ENCODE results near the gene DCST2.
A peak's percentile ranks its signal among the peaks of the same experiment; 100 is the strongest.

DCST2 gene

GRCh38 chr1:155081472-155082300 lies 48.1 kb upstream of the DCST2 start:
- Histone ChIP-seq H3K4me2 (ENCODE audit: low read depth, low read length, poor library complexity, severe bottlenecking) (no peak overlapping the region), H3F3A (ENCODE audit: insufficient read depth) (no peaks in the 10 kb centered on the region), H3K36me3 (ENCODE audit: low read length) (no peaks in the 10 kb centered on the region), H3K79me2 (ENCODE audit: insufficient read depth, low read length) (no peaks in the 10 kb centered on the region), H4K20me1 (ENCODE audit: low read depth, low read length) (no peaks in the 10 kb centered on the region), H3K27ac (ENCODE audit: low read depth, low read length) (no peak overlapping the region), H3K27me3 (ENCODE audit: low read length) (no peaks in the 10 kb centered on the region), H3K9me3 (ENCODE audit: insufficient read depth, low read length) (no peaks in the 10 kb centered on the region), H3K9me2 (replicated peaks; ENCODE audit: insufficient read depth, low read length) (no peaks in the 10 kb centered on the region), H3K4me3 (ENCODE audit: insufficient read depth, low read length, poor library complexity, severe bottlenecking) (no peak overlapping the region), H2AFZ (ENCODE audit: low read depth, low read length, severe bottlenecking) (no peak overlapping the region), H3K9ac (ENCODE audit: low read length) (no peak overlapping the region)
- TF ChIP-seq EZH2phosphoT487 (conservative IDR thresholded peaks at IDR 0.05; ENCODE audit: low read length): 0 out of 2 replicates have a peak, but pooled peaks have one; percentile 70
- no peak for TF ChIP-seq CTCF (IDR thresholded peaks at IDR 0.05; ENCODE audit: insufficient read depth, low read length, poor library complexity, severe bottlenecking)

- Histone ChIP-seq H3K36me3 (ENCODE audit: low read length) (no peaks in the 10 kb centered on the region), H3K9me3 (ENCODE audit: insufficient read depth, low read length) (no peaks in the 10 kb centered on the region), H3K4me2 (ENCODE audit: low read depth, low read length, poor library complexity, severe bottlenecking) (peak overlapping the region; percentile 31), H3K9me2 (replicated peaks; ENCODE audit: insufficient read depth, low read length) (no peaks in the 10 kb centered on the region), H3K9ac (ENCODE audit: low read length) (no peak overlapping the region), H4K20me1 (ENCODE audit: low read depth, low read length) (no peaks in the 10 kb centered on the region), H3F3A (ENCODE audit: insufficient read depth) (no peaks in the 10 kb centered on the region), H3K79me2 (ENCODE audit: insufficient read depth, low read length) (no peaks in the 10 kb centered on the region), H3K4me3 (ENCODE audit: insufficient read depth, low read length, poor library complexity, severe bottlenecking) (no peak overlapping the region), H3K27me3 (ENCODE audit: low read length) (no peaks in the 10 kb centered on the region), H2AFZ (ENCODE audit: low read depth, low read length, severe bottlenecking) (no peak overlapping the region), H3K27ac (ENCODE audit: low read depth, low read length) (no peak overlapping the region)
- TF ChIP-seq CTCF (IDR thresholded peaks at IDR 0.05; ENCODE audit: insufficient read depth, low read length, poor library complexity, severe bottlenecking) (no peak), EZH2phosphoT487 (conservative IDR thresholded peaks at IDR 0.05; ENCODE audit: low read length) (no peak; the same call in 1 of the 2 replicates)
Observed at GRCh38 chr1:155080312-155081228, 47.0 kb upstream of the DCST2 start.

- peak overlapping the region; percentile 29; the same call in 1 of the 2 replicates for H3K9ac ChIP-seq (ENCODE audit: low read length)
Observed at GRCh38 chr1:155079487-155080311, 46.1 kb upstream of the DCST2 start.

More at GRCh38 chr1:155079487-155080311, 46.1 kb upstream of the DCST2 start:
- H3K27me3 ChIP-seq (ENCODE audit: low read length): no peaks in the 10 kb centered on the region
- no peak overlapping the region for H2AFZ ChIP-seq (ENCODE audit: low read depth, low read length, severe bottlenecking)
- H4K20me1 ChIP-seq (ENCODE audit: low read depth, low read length): no peaks in the 10 kb centered on the region
- no peaks in the 10 kb centered on the region for H3K9me2 ChIP-seq (replicated peaks; ENCODE audit: insufficient read depth, low read length)
- H3K4me3 ChIP-seq (ENCODE audit: insufficient read depth, low read length, poor library complexity, severe bottlenecking): no peak overlapping the region
- H3K4me2 ChIP-seq (ENCODE audit: low read depth, low read length, poor library complexity, severe bottlenecking): peak overlapping the region; percentile 73
- no peaks in the 10 kb centered on the region for H3K36me3 ChIP-seq (ENCODE audit: low read length)
- TF ChIP-seq CTCF (IDR thresholded peaks at IDR 0.05; ENCODE audit: insufficient read depth, low read length, poor library complexity, severe bottlenecking): no peak
- TF ChIP-seq EZH2phosphoT487 (conservative IDR thresholded peaks at IDR 0.05; ENCODE audit: low read length): no peak
- no peaks in the 10 kb centered on the region for H3K9me3 ChIP-seq (ENCODE audit: insufficient read depth, low read length)
- H3K27ac ChIP-seq (ENCODE audit: low read depth, low read length): no peak overlapping the region
- H3K79me2 ChIP-seq (ENCODE audit: insufficient read depth, low read length): no peaks in the 10 kb centered on the region
- H3F3A ChIP-seq (ENCODE audit: insufficient read depth): no peaks in the 10 kb centered on the region

All from SU-DHL-6 (cell line).